BJ (cell line): Measurements from ENCODE around the gene COX6B2. TPM values are rescaled to one million over a fixed set of nuclear protein-coding genes. Genes with fewer than 3 reads are reported as not detected.

ENCODE experiments used
- CTCF ChIA-PET: fragments of 350-600 bp; formaldehyde crosslinking; extraction: SDS; loops from one replicate; lab custom pipeline; 2021; ENCODE audit warnings: antibody characterized with exemption, inconsistent platforms; lab: Yijun Ruan, JAX
- POLR2A ChIA-PET: fragments of 300-600 bp; sonication (Branson Sonifier 250); formaldehyde crosslinking; extraction: SDS; loops from one replicate; lab custom pipeline; 2021; ENCODE audit warnings: antibody characterized with exemption; lab: Charles Lee
- DNase-seq: peaks from one replicate; pipeline ENCODE4 v3.0.0-alpha.2; 2011; ENCODE audit warnings: low read depth
- H3K27me3 ChIP-seq: 2 replicates; pipeline ENCODE4 v1.6.0; 2011; ENCODE audit warnings: low read length; ENCODE audit not compliant: control insufficient read depth, insufficient read depth
- H3K36me3 ChIP-seq: 2 replicates; pipeline ENCODE4 v1.5.1; 2011; ENCODE audit warnings: low read length; ENCODE audit not compliant: control insufficient read depth, insufficient read depth
- H3K4me3 ChIP-seq: 2 replicates; pipeline ENCODE4 v1.5.1; 2011; ENCODE audit warnings: low read depth, mild to moderate bottlenecking, control low read depth, low read length
- polyA plus RNA-seq: library from polyadenylated mRNA; depleted of rRNA; stranded (reverse); fragments of >200 nt; gene quantifications from 2 replicates; pipeline ENCODE4 v1.2.3, GENCODE V29; 2011
- TF ChIP-seq, protein P1 (sequence below): IDR thresholded peaks from 2 replicates; pipeline ENCODE4 v1.5.1; 2011; ENCODE audit warnings: low read depth, mild to moderate bottlenecking, control low read depth, inconsistent platforms, low read length, moderate library complexity; ENCODE audit not compliant: insufficient read depth

Gene COX6B2
- polyA plus RNA-seq, 1 experiment = 0.58 TPM

DNA sequence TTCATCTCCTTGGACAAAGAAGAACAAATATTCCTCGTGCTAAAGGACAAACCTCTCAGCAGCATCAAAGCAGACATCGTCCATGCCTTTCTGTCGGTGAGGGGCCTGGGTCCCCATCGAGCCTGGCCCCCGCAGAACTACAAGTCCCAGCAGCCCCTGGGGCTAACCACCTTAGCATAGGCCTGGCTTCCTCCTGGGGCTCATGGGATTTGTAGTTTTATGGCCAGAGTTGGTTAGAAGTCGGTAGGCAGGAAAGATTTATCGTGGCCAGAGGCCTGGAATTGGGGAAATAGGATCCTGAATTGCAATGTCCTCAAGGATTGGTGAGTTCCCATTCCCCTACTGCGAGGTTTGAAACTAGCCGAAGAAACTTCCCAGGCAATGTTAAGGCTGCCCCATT is 49.0 kb downstream of the COX6B2 start:
- POLR2A ChIA-PET = no interaction called here
- no peak for DNase-seq
- H3K27me3 ChIP-seq = no peaks in the 10 kb centered on the region
- CTCF ChIA-PET = interaction anchor here (0.9 kb wide), 1 partner anchor 13 kb away, joined by 3 read pairs; no protein-coding TSS in a partner anchor
- TF ChIP-seq, protein P1, sequence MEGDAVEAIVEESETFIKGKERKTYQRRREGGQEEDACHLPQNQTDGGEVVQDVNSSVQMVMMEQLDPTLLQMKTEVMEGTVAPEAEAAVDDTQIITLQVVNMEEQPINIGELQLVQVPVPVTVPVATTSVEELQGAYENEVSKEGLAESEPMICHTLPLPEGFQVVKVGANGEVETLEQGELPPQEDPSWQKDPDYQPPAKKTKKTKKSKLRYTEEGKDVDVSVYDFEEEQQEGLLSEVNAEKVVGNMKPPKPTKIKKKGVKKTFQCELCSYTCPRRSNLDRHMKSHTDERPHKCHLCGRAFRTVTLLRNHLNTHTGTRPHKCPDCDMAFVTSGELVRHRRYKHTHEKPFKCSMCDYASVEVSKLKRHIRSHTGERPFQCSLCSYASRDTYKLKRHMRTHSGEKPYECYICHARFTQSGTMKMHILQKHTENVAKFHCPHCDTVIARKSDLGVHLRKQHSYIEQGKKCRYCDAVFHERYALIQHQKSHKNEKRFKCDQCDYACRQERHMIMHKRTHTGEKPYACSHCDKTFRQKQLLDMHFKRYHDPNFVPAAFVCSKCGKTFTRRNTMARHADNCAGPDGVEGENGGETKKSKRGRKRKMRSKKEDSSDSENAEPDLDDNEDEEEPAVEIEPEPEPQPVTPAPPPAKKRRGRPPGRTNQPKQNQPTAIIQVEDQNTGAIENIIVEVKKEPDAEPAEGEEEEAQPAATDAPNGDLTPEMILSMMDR = no peak
- no peak overlapping the region for H3K4me3 ChIP-seq
- peaks cover 29% of the 10 kb centered on the region for H3K36me3 ChIP-seq

DNA sequence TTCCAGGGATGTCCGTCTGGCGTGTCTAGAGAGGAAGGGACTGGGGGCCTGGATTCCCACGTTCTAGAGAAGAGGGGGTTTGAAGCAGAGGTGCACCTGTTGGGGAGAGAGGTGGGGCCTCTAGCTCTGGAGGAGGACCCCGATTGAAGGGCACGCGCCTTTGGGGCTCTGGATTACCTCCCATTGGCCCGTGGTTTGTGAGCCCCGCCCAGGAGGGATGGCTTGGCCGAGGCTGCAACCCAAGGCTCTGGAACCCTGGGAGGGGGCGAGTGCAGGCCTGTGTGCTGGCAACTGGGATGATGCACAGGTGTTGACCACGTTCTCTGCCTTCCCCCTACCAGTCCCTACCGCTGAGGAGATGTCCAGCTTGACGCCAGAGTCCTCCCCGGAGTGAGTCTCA is 49.5 kb downstream of the COX6B2 start:
- no peak for DNase-seq
- peaks cover 31% of the 10 kb centered on the region for H3K36me3 ChIP-seq
- no peaks in the 10 kb centered on the region for H3K27me3 ChIP-seq
- H3K4me3 ChIP-seq = no peak overlapping the region
- POLR2A ChIA-PET = no interaction called here
- TF ChIP-seq, protein P1 = no peak
- CTCF ChIA-PET = no interaction called here

DNA sequence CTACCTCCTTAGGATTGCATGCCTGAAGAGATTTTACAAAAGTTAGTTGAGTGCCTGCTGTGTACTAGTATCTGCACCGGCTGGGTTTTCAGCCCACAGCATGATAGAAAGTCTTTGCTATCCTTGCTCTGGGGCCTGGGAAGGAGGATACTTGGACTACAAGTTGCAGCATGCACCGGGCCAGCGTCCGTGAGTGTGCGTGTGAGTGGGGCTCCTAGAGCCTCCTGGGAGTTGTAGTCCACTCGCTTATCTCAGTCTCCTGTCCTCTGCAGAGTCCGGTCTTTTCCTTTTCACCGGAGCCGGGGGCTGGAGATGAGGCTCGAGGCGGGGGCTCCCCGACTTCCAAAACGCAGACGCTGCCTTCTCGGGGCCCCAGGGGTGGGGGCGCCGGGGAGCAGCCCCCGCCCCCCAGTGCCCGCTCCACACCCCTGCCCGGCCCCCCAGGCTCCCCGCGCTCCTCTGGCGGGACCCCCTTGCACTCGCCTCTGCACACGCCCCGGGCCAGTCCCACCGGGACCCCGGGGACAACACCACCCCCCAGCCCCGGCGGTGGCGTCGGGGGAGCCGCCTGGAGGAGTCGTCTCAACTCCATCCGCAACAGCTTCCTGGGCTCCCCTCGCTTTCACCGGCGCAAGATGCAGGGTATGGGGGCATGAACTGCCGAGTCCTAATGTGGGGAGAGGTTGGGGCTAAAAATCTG is 50.1 kb downstream of the COX6B2 start:
- TF ChIP-seq, protein P1 = no peak
- no peaks in the 10 kb centered on the region for H3K27me3 ChIP-seq
- peaks cover 33% of the 10 kb centered on the region for H3K36me3 ChIP-seq
- DNase-seq = no peak
- POLR2A ChIA-PET = no interaction called here
- no peak overlapping the region for H3K4me3 ChIP-seq
- CTCF ChIA-PET = no interaction called here

DNA sequence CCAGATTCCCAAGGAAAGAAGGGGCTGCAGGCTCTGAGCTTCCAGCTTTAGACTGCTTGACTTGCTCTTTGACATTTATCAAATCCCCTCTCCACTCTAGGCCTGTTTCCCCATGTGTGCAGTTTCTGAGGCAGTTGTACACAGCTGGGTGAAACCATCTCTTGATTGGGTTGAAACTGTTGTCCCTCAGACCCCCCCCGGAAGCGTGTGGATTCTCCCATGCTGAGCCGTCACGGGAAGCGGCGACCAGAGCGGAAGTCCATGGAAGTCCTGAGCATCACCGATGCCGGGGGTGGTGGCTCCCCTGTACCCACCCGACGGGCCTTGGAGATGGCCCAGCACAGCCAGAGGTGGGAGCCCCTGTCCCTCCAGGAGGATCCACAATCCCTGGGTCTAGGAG is 51.0 kb downstream of the COX6B2 start:
- DNase-seq = no peak
- Histone ChIP-seq H3K4me3 (no peak overlapping the region), H3K27me3 (no peaks in the 10 kb centered on the region), H3K36me3 (peaks cover 29% of the 10 kb centered on the region)
- ChIA-PET CTCF (interaction anchor here (0.8 to 3.9 kb wide), 7 partner anchors 9 to 201 kb away, joined by 3 to 53 read pairs (median 21); partner anchors contain the start of genes KMT5C and TMEM238), POLR2A (no interaction called here)
- TF ChIP-seq, protein P1 = no peak

DNA sequence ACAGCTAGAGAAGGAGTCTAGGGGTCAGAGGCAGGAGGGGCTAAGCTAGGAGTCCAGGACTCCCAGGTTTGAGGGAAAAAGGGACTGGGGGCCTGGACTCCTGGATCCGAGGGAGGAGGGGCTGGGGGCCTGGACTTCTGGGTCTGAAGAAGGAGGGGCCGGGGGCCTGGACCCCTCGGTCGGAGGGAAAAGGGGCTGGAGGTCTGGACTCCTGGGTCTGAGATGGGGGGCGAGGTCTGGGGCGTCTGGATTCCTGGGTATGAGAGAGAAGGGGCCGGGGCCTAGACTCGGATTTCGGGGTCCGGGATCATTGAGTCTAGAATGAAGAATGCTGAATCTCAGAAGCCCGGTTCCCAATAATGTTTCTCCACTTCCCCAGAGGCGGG is 52.2 kb downstream of the COX6B2 start:
- Histone ChIP-seq H3K4me3 (no peak overlapping the region), H3K36me3 (peaks cover 30% of the 10 kb centered on the region), H3K27me3 (no peaks in the 10 kb centered on the region)
- DNase-seq = no peak
- POLR2A ChIA-PET = no interaction called here
- CTCF ChIA-PET = interaction anchor here (0.5 to 3.9 kb wide), 19 partner anchors 10 to 202 kb away, joined by 3 to 53 read pairs (median 9); partner anchors contain the start of genes KMT5C and TMEM238
- TF ChIP-seq, protein P1 = no peak
